Activated gamma-delta T cell treated with Interleukin-2 at 50 U/mL for 16 hours (primary cell): ENCODE results near the gene MDFI.

Experiments used
- DNase-seq: peaks from one replicate; pipeline ENCODE4 v3.0.0-alpha.2; 2020

Gene MDFI

DNA sequence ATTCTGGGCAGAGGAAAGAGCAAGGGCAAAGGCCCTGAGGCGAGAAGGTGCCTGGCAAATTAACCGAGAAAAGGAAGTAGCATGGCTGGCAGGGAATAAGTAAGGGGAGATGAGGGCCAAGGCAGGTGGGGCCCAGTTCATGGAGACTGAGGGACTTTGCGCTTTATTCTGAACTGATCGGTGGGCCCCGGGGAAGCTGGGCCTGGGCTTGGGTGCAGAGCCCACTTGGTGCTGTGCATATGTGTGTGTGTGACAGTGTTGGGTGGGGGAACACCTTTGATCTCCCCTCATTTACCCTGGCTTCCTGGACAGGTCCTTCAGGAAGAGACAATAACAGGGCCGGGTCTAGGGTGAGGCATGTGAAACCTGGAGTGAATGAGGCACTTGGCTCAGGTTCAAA is 2.9 kb upstream of the MDFI start:
- no peak for DNase-seq

GRCh38 chr6:41636833-41637193 is 1.5 kb upstream of the MDFI start:
- no peak for DNase-seq

DNA sequence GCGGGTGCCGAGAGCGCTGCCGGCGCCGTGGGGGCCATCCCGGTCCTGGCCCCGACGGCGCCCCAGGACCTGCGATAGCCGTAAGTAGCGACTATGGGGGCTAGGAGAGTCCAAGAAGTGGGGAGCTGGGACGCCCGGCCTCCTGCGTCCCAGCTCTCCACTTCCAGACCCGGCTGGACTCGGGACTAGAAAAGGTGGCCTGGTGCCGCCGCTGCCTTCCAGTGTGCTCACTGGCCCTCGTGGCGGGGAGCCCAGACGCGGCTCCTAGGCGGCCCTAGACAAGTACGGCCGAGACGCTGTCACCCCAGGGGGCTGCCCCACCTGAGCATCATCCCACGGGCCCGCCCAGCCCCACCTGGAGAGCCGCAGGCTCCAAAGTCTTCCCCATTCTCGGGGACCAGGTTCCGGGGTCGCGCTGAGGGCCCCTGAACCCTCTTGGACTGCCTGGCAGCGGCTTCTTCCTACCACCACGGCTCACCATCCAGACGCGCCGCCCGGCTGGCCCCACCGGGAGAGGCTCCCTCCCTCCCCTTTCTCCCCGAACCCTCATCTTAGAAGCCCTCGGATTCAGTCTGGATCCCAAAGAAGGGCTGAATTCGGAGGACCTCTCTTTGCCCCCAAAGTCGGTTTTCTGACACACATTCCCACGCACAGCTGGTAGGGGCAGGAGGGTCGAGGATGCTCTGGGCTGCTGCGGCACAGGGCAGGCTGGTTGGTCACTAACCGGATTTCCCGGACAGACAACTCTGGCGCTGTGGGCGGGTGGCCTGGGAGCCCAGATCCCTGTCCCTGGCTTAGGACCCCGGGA is 870 bp upstream of the MDFI start:
- no peak for DNase-seq

DNA sequence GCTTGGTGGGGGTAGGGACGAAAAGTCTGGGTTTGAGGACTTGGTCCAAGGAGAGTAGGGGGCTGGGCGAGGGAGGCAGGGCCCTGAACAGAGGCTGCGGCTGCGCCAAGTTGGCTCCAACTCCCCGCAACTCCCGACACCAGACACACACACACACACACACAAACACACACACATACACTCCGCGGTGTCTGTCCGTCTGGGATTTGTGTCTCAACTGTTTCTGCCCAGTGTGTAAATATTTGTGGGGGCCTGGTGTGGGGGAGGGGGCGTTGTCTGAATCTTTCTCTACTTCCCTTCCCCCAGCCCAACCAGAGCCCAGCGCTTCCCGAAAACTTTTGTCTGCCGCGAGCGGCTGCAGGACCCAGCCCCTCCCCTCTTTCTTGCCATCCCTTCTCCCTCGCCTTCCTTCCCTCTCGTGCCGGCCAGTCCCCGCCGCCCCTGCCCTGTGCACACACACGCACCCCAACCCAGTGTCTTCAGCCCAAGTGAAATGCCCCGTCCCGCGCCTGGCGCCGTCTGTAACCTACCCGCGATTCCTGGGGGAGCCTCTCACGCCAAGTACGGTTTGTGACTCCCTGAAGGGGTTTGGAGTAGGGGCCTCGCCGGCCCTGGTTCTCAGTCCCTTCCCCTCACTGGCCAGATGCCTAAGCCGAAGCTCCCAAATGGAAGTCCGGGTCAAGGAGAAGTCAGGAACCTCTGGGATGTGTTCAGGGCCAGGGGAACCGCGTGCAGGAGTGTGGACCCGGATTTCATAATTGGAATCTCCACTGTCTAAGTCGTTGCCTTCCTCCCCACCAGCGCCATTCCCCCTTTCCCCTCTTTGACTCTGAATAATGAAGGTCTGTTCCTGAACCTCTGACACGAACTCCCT is 904 bp downstream of the MDFI start:
- no peak for DNase-seq

DNA sequence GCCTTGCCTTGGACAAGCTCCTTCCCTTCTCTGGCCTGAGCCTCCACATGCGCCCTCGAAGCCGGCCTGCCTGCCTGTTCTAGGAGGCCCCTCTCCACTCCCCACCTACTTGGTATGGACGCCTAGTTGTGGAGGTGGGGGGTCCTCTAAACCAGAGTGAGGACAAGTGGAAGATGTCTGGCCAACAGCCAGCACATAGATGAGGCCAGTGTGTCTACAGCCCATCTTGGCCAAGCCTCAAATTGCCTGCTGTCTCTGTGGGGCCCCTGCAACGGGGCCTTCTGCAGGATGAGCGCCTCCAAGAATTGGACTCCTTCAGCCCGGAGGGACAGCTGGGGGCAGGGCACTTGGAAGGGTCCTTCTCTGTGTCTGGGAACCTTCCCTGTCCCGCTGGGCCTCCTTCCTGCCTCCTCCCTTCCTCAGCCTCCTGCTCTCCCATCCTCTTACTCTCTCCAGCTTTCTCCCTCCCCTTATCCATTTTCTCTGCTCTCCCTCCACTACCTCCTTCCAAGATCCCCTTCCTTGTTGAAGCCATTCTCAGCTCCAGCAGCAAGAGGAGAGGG is 1.6 kb downstream of the MDFI start:
- no peak for DNase-seq

- no peak for DNase-seq
These were observed 2.2 kb downstream of the MDFI start for GRCh38 chr6:41640426-41640825.

DNA sequence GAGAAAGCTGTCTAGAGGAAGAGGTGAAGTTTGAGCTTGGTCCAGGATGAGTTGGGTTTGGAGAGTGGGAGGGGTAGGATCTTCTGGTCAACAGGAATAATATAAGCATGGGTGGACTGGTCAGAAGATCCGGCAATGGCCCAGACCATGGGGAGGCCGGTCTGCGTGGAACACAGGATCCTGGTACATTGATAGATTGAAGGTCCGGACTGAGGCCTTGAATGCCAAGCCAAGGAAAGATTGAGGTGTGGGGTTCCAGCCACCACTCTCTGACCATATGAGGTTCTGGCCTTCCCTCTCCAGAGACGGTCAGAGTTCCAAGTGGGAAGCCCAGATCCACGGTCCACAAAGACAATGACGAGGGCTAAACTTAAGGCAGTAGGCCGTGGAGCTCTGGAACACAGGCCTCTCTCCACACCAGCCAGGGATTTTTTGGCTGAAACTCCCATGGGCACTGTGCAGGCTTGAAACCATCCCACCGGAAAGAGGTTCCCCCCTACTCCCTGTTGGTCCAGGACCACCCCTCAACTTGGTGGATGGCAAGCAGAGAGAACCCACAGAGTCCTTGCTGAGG is 3.2 kb downstream of the MDFI start:
- DNase-seq: no peak

GRCh38 chr6:41642090-41642959 is 4.1 kb downstream of the MDFI start:
- no peak for DNase-seq

- DNase-seq: no peak
These were observed 5.0 kb downstream of the MDFI start for GRCh38 chr6:41642960-41643898.

DNA sequence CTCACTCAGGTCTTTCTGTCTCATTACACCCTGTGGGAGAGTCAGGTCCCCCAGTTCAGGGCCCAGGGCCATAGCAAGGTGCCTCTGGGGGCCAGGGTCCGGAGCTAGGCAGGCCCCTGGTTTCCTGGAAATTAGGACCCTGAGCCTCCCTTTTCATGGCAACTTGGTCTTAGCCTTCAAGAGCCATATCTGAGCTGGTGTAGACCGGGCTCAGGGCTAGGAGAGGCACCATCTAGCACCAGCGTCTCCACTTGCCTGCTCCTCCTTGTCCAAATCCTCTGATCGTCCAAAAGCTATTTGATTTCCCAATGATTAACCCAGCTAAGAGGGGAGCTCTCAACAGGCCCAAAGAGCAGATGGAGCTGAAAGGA is 5.6 kb downstream of the MDFI start:
- DNase-seq: no peak

DNA sequence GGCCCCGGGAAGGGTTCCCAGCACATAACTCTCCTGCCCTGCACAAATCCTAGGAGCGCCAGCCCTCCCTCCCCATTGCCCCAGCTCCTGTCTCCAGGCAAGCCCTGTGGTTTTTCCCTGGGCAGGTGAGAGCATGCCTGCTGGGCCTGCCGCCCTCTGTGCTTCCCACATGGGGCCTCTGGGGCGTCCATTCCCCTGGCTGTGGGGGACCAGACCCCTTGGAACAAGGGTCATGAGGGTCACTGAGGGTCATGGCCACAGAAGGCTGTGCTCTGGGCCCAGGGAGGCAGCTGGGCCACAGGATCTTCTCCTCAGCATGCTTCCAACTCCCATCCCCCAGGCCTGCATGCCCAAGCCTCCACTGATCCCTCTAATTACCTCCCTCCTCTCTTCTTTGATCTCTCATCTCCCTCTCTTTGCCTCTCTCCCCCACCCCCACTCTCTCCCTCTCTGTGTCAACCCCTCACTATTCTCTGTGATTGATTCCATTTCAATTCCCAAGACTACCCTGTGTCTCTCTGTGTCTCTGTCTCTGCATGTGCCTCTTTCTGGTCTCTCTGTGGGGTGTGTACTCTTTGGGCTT is 6.1 kb downstream of the MDFI start:
- DNase-seq: no peak

- no peak for DNase-seq
These were observed 6.8 kb downstream of the MDFI start for GRCh38 chr6:41645007-41645618.

DNA sequence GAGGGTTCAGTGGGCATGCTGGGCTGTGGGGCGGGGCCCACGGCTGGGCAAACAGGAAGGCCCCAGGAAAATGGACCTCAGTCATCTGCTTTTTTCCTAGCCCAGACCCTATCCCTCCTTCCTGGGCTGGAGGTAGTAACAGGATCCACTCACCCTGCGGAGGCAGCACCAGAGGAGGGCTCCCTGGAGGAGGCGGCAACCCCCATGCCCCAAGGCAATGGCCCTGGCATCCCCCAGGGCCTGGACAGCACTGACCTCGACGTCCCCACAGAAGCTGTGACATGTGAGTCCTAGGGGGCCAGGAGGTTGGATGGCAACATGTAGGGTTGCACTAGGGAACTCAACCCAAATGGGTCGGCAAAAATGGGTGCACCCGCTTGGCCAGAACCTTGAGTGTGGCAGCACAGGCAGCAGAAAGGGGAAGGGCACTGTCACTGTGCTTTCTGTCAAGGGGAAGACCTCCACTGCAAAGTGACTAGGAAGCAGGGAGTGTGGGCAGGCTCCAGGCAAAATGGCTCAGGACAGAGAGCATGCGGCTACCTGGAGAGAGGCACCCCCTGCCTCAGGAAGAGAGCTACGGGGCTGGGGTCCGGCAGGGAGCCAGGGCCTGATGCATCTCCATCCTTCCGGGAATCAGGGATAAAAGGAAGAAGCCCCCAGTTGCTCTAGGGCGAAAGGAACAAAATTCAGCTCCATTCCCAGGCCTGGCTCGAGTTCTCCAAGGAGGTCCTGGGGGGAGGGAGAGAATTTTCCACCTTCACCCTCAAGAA is 7.9 kb downstream of the MDFI start:
- DNase-seq: no peak

- DNase-seq: no peak
These were observed 8.8 kb downstream of the MDFI start for GRCh38 chr6:41647061-41647511.

DNA sequence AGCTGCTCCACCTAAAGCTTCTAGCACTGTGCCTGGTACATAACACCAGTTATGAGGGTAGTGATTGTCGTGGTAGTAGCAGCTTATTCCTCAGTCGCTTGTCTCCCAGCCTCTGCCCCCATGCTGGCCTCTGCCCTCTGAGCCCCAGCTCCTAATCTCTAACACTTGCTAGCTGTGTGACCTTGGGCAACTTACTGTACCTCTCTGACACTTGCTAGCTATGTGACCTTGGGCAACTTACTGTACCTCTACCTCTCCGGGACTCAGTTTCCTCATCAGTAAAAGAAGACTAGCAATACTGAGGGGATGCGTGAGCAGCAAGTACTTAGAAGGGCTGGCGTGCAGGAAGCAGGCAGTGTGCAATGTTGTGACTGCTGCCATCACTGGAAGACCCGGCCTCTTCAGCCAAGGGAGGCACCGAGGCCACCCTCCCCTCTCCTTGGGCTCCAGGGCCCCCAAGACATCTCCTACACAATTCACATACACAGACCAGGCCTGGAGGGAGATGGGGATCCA is 9.9 kb downstream of the MDFI start:
- DNase-seq: no peak

DNA sequence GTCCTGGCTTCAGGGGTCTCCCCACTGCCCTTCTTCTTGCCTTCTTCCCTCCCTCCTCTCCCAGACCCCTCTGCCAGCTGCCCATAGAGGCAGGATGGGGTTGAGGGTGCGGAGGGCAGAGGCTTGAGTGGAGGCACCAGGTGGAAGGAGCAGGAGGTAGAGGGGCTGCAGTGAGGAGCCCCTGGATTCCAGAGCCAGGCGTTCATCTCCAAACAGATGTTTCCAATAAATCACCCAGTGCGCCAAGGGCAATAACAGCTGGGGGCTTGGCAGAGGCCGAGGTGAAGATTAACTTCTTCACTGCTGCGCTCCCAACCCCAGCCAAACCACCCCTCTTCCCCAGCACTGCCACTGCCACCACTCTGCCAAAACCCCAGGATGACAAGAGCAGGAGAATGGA is 10.7 kb downstream of the MDFI start:
- no peak for DNase-seq

DNA sequence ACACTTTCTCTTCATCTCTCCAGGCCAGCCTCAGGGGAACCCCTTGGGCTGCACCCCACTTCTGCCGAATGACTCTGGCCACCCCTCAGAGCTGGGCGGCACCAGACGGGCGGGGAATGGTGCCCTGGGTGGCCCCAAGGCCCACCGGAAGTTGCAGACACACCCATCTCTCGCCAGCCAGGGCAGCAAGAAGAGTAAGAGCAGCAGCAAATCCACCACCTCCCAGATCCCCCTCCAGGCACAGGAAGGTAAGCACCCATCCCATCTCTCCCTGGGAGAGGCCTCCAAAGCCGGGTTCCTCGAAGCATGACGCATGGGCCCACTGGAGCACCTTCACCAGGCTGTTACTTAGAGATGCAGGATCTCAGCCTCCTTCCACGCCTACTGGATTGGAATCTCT is 11.3 kb downstream of the MDFI start:
- DNase-seq: no peak

DNA sequence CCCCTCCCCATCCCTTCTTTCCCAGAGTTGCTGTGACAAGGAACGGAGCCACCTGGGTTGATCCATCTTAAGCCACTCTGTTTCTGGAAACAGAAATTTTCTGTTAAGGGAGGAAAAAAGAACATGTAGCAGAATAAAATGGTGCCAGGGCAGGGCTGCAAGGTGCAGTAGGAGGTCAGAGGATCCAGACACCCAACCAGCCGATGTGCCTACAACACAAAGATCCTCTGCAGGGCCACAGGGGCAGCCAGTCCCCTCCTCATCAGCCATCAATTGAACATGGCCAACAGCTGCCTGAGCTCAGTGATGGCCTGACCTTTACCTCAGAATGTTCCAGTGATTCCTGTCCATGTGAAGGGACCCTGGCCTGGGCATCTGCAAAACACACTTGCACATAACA is 11.9 kb downstream of the MDFI start:
- DNase-seq: no peak

GRCh38 chr6:41651246-41651961 is 13.1 kb downstream of the MDFI start:
- DNase-seq: no peak
